Upper lobe of left lung (tissue), 4 donors: Measurements from ENCODE around the gene C4BPB.

ENCODE experiments used
- CTCF ChIP-seq, 6 experiments: fragments of 450-650 bp in 4 of 6; fragments of 200-600 bp in 2 of 6; sonication (generic) in 2 of 6; IDR thresholded peaks; one replicate each; pipeline ENCODE4 v1.5.1; 2016 to 2019; ENCODE audit warnings: antibody characterized with exemption in 6 of 6
- EP300 ChIP-seq, 4 donors: sonication (generic); formaldehyde crosslinking; IDR thresholded peaks; one replicate each; pipeline ENCODE4 v1.5.1; 2017; ENCODE audit warnings: antibody characterized with exemption in 4 of 4, control low read depth in 2 of 4
- POLR2A ChIP-seq, 4 donors: fragments of 450-650 bp; IDR thresholded peaks; one replicate each; pipeline ENCODE4 v1.5.1; 2016 to 2017; ENCODE audit warnings: antibody characterized with exemption in 4 of 4, mild to moderate bottlenecking in 2 of 4

DNA sequence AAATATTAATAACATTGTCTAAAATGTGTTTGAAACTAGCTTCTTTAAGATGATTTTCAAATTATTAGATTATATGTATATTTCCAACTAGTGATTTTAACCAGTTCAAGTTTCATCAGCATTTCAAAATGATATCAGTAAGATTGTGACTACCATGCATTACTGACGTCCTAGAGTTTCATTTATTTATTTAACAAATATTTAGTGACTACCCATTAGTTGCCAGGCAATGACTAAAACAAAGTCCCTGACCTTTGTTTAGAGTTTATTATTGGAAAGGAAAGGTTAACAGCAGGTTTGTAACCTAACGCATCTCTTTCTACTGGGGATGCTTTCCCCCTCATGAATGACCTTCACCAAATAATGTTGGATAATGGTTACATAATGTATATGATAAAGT, 7.6 kb upstream of the C4BPB start:
- TF ChIP-seq CTCF (IDR thresholded peaks at IDR 0.05): no peak
- no peak for TF ChIP-seq POLR2A (IDR thresholded peaks at IDR 0.05)
- TF ChIP-seq EP300 (IDR thresholded peaks at IDR 0.05): no peak
